Right ventricle myocardium inferior (tissue), 1 donor: ENCODE results near the gene PAOX. TPM values are rescaled to one million over a fixed set of nuclear protein-coding genes. Genes with fewer than 3 reads are reported as not detected.

Experiments
- ATAC-seq: fragments of 200-7000 bp; cut with Tn5 transposase; one replicate; pipeline ENCODE4 v1.9.1; 2020; ENCODE audit warnings: mild to moderate bottlenecking, moderate library complexity
- DNase-seq: peaks from one replicate; pipeline ENCODE4 v3.0.0; 2021; ENCODE audit errors: missing footprints
- intact Hi-C: fragments of 100-400 bp; cut with DNase I; formaldehyde crosslinking; loops from one replicate; pipeline ENCODE4 v1.11.0; 2022
- long read RNA-seq: library from polyadenylated mRNA; unstranded; transcript quantifications from one replicate; pipeline ENCODE4 v2.0.0, GENCODE V29; 2021
- total RNA-seq: library from RNA; stranded (reverse); fragmentation: NEBNext Ultra II Directional; extraction: Animal tissue kit (Norgen Biotek cat#: 25700); gene quantifications from one replicate; pipeline ENCODE4 v1.2.1, GENCODE V29; 2021
- donor health status: DM: no; HTN: yes; CAD: no; lungs with severe emphysema.

PAOX gene
- 3.5 TPM for total RNA-seq
- long read RNA-seq, partial matches to known transcripts = 2 of 5 reads
- long read RNA-seq, other reads (novel, unspliced or antisense) = 0 of 5 reads

- intact Hi-C loops = no loop called here
- ATAC-seq = peak; percentile 70
- peak; percentile 77 for DNase-seq
Measured at GRCh38 chr10:133379152-133379800, at the start of gene PAOX. Gene PAOX (plus strand): TSS chr10:133379262. CDS start chr10:133379317, 55 bp downstream.

DNA sequence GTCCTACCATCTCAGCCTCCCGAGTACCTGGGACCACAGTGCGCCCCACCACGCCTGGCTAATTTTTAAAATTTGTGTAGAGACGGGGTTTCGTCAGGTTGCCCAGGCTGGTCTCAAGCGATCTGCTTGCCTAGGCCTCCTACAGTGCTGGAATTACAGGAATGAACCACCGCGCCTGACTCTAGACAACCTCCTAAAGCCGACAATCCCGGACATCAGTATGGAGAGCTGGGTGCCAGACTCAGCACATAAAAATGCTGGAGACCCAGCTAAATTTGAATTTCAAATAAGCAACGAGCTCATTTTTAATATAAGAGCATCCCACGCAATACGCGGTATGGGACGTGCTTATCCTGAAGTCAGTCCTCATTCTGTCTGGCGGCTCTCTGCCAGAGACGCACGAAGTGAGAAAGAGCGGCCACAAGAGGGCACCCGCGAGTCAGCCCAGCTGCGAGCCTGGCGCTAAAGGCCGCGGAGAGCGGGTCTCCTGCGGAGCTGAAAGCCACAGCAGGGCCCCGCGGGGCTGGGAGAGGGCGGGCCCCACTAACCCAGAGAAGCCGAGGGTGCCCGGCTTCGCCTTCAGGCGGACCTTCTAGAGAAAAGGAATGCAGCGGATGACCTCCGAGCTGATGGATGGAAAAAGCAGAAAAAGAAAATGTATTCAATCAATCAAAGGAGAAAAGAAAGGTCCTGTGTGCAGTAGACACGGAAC is 49.4 kb upstream of the PAOX start:
- ATAC-seq = peak; percentile 80
- peak; percentile 91 for DNase-seq
- intact Hi-C loops = loop anchor here (1.0 to 10.0 kb wide), 3 partner anchors 191 to 495 kb away; no protein-coding TSS in a partner anchor

- intact Hi-C loops = no loop called here
- DNase-seq = peak; percentile 48
- ATAC-seq = no peak
Measured at GRCh38 chr10:133332936-133333699, 45.9 kb upstream of the PAOX start.

DNA sequence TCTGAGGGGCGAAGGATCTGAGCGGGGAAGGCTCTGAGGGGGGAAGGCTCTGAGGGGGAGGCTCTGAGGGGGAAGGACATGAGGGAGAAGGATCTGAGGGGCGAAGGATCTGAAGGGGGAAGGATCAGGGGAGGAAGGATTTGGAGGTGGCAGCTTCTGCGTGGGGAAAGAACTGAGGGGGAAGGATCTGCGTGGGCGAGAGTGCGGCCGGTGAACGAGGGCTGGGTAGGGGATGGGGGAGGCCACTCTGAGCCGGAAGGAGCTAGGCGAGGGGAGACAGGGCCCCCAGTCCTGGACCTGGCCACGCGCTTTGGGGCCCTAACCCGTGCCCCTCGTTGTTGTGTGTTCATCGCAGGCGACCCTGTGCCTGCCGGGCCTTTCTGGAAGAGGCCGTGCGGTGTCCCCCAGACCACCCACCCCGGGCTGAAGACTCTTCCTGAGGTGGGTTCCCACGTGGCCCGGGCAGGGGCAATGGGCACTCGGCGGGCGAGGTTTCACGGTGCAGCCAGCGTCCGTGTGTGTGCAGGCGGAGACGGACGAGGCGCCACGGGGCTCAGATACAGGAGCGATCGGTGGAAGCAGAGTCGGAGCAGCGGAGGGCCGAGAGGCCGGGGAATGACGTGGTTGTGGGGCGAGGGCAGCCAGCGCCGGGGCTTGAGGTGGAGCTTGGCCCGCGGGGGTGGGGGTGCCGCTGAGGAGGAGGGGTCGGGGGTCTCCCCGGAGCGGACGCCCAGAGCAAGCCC is 44.4 kb upstream of the PAOX start:
- intact Hi-C loops = no loop called here
- DNase-seq (peak; percentile 54), ATAC-seq (no peak)

DNA sequence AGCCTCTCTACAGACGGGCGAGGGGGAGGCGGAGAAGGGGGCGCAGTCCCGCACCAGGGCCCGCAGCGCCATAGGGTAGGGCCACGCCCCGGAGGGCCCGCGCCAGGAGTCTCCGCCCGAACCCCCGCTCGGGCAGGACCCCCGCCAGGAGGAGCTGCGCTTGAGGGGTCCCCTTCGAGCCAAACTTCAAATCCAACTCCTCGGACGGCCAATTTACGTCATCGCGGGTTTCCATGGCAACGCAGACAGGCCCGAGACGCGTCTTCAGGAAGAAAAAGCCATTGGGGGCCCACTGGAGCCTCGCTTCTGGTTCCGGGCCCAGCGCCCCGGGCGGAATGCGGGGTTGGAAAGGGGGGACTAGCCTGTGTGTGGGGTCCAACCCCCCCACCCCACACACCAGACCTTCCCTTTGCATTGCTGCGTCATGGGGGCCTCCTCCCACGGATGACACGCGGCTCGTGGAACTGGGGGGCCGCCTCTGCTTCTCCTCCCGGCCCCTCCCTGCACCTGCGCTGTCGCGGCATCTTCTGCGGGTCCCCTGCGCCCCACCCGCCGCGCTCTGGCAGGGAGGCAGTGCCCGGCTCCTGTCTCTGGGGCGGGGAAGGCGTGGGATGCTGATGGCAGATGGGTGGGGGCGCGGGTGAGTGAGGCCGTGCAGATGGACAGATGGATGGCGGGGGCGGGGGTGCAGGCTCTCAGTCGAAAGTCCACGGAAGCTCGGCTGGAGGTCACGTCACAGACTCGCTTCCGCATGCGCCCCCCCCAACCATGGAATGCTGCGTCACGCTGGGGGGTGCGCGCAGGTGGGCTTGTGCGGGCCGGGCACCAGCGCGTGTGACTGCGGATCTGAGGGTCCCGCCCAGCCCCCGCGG is 43.6 kb upstream of the PAOX start:
- no peak for ATAC-seq
- peak; percentile 71 for DNase-seq
- intact Hi-C loops = no loop called here

DNA sequence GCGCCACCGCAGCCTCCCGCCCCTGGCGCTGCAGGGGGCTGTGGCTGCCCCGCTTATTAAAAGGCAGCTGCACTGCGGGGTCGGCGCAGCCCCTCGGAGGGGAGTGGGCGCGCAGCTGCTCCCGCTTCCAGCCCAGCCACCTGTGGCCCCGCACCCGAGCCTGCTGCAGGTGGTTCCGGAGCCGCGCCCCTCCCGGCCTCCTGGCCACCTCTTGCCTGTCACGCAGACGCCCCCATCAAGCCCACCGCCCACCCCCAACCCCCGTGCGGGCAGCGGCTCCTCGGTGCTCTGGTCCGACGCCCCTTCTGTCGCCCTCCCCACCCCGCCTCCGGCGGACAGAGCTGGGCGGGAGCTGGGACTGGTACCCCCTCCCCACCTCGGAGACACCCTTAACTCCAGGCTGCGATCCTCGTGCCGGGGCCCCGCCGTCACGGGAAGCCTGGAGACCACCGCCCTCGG is 42.9 kb upstream of the PAOX start:
- DNase-seq (peak; percentile 64), ATAC-seq (no peak)
- intact Hi-C loops = no loop called here

DNA sequence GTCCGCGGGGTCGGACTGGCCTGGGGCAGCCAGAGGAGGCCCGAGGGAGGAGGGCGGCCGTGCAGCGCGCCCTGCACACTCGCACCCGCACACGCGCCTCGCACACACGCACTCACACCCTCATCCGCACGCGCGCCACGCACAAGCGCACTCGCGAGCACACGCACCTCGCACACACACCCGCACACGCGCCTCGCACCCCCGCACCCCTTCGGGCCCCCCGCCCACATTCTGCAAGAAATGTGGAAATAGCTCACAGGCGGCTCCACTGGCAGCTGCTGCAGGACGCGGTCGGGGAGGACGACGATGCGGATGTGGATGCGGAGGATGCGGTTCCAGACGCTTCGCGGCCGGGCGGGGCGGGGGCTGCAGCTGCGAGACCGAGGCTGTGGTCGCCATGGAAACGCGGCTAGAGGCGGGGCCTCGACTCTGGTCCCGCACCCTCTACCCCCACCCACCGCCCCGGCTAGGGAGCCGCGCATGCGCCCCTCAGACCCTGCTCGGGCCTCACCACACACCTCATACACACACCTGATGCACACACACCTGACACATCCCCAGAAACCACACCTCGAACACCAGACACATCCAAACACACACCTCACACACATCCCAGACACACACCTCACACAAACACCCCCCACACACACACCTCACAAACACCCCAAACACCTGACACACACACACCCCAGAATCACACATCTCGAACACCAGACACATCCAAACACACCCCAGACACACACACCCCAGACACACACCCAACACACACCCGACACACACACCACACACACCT is 42.3 kb upstream of the PAOX start, which contains the start of gene CALY:
Gene CALY, minus strand, starts transcription at position 320 of the 793 bp plus-strand sequence. CDS start 7,907 bp downstream, outside the sequence.
- intact Hi-C loops = no loop called here
- ATAC-seq (no peak), DNase-seq (peak; percentile 65)

DNA sequence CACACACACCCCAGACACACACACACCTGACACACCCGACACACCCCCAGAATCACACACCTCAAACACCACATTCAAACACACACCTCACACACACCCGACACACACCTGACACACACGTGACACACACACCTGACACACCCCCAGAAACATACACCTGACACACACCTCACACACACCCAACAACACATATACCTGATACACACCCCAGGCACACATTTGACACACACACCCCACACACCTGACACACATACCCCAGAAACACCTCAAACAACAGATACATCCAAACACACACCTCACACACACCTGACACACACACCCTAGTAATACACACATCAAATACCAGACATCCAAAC is 41.7 kb upstream of the PAOX start:
- DNase-seq (peak; percentile 50), ATAC-seq (no peak)
- intact Hi-C loops = no loop called here

DNA sequence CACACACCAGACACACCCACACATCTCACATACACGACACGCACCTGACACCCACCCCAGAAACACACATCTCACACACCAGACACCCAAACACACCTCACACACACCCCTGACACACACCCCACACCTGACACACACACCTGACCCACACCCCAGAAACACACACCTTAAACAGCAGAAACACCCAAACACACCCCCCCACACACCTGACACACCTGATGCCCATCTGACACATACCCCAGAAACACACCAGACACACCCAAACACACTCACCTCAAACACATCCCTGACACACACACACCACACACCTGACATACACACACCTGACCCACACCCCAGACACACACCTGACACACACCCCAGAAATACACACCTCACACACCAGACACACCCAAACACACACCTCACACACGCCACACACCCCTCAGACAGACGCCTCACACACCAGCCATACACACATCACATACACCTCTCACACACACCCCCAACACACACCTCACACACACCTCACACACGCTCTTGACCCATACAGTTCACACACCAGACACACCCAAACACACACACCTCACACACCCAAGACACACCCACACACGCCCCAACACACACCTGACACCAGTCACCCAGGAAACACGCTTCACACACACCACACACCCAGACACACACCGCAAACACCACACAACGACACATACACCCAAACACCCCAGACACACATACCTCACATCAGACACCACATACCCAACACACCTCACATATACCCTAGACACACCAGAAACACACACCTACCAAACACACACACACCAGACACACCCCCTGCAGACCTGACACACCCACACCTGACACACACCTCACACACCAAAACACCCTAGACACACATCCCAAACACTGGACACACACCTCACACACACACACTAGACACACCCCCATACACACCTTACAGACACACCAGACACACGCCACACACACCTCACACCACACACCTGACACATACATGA is 40.7 kb upstream of the PAOX start:
- intact Hi-C loops = no loop called here
- no peak for ATAC-seq

DNA sequence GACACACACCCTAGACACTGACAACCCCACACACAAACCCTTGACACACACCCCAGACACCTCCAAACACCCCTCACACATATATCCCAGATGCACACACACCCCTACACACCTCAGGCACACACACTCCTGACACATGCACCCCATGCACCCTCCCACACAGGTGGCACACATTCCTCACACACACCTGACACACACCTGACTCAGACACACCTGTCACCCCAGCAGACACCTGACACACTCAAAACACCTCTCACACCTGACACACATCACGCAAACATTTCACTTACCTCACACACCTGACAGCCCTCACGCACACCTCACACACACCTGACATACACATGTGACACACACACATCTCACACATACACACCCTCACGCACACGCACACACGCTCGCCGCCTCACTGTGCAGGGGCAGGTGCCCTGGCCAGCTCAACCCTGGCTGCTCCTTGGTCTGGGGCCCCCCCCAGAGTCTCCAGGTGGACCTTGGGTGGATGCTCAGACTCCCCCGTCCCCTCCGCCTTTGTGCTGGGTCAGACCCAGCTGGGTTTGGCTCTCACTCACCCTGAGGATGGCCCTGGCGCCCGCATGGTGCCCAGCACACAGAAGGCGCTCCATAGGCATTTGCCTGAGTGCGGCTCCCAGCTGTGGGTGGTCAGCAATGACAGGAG is 39.2 kb upstream of the PAOX start:
- DNase-seq (peak; percentile 54), ATAC-seq (no peak)
- intact Hi-C loops = no loop called here

More for the DNA sequence above, 40.7 kb upstream of the PAOX start:
- peak; percentile 21 for DNase-seq

- ATAC-seq = no peak
- no peak for DNase-seq
- intact Hi-C loops = no loop called here
Measured at GRCh38 chr10:133341983-133342382, 37.1 kb upstream of the PAOX start.

- intact Hi-C loops = no loop called here
- ATAC-seq (no peak), DNase-seq (no peak)
Measured at GRCh38 chr10:133342942-133343341, 36.1 kb upstream of the PAOX start.

DNA sequence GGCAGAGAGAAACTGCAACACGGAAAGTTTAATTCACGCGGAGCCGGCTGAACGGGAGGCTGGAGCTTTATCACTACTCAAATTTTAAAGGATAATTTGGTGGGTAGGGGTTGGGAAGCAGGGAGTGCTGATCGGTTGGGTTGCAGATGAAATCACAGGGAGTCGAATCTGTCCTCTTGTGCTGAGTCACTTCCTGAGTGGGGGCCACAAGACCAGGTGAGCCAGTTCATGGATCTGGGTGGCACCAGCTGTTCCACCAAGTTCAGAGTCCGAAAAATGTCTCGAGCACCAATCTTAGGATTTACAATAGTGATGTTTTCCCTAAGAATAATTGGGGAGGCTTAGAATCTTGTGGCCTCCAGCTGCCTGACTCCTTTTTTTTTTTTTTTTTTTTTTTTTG is 35.5 kb upstream of the PAOX start:
- DNase-seq (peak; percentile 23), ATAC-seq (no peak)
- intact Hi-C loops = no loop called here

- intact Hi-C loops = no loop called here
- no peak for ATAC-seq
- no peak for DNase-seq
Measured at GRCh38 chr10:133344236-133344635, 34.8 kb upstream of the PAOX start.

DNA sequence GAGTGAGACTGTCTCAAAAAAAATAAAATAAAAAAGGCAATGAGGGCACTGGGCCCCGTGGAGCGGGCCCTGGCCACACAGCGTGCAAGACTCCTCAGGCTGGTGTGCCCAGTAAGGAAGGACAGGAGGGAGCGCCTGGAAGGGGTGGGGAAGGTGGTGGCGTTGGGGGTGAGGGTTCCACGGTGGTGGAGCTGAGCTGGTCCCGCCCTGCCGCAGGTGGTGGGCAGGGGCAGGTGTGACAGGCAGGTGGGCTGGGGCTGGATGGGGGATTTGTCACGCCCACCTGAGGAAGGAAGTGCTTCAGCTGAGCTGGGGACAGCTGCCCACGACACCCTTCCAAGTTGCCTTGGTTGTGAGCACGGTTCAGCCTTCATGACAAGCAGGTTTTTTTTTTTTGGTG is 32.6 kb upstream of the PAOX start:
- DNase-seq (no peak), ATAC-seq (no peak)
- intact Hi-C loops = no loop called here
